TTC549 (cell line): Measurements from ENCODE around the gene TSC22D1.
"Not testable (repeated sequence)": the region's sequence is repeated elsewhere in the genome, so short reads cannot be mapped to it uniquely, and the experiment has no call there.

Experiments used
- FAIRE-seq: peaks from 2 replicates; lab custom pipeline; 2012; peaks lifted over from hg19 to GRCh38; lab: Jason Lieb, UNC

TSC22D1 gene

GRCh38 chr13:44573071-44573470, 3.1 kb downstream of the TSC22D1 start:
- no peak for FAIRE-seq

- FAIRE-seq, result no peak
These were observed 9.5 kb downstream of the TSC22D1 start for GRCh38 chr13:44566601-44567000.

GRCh38 chr13:44565881-44566280, 10.2 kb downstream of the TSC22D1 start:
- no peak for FAIRE-seq

GRCh38 chr13:44564936-44565335, 11.2 kb downstream of the TSC22D1 start:
- no peak for FAIRE-seq

GRCh38 chr13:44562853-44563252, 13.3 kb downstream of the TSC22D1 start:
- not testable (repeated sequence) for FAIRE-seq

GRCh38 chr13:44561351-44561750, 14.8 kb downstream of the TSC22D1 start:
- FAIRE-seq, result no peak

GRCh38 chr13:44557986-44558385, 18.1 kb downstream of the TSC22D1 start:
- no peak for FAIRE-seq

GRCh38 chr13:44555207-44555606, 20.9 kb downstream of the TSC22D1 start:
- FAIRE-seq, result no peak

- no peak for FAIRE-seq
These were observed 26.7 kb downstream of the TSC22D1 start for GRCh38 chr13:44549476-44549875.

GRCh38 chr13:44546164-44546563, 30.0 kb downstream of the TSC22D1 start:
- no peak for FAIRE-seq

- no peak for FAIRE-seq
These were observed 32.8 kb downstream of the TSC22D1 start for GRCh38 chr13:44543369-44543768.

GRCh38 chr13:44542361-44542760, 33.8 kb downstream of the TSC22D1 start:
- no peak for FAIRE-seq

GRCh38 chr13:44541601-44542000, 34.5 kb downstream of the TSC22D1 start:
- no peak for FAIRE-seq

GRCh38 chr13:44540761-44541434, 35.2 kb downstream of the TSC22D1 start:
- no peak for FAIRE-seq

- FAIRE-seq, result no peak
These were observed 38.9 kb downstream of the TSC22D1 start for GRCh38 chr13:44537248-44537647.

- FAIRE-seq, result no peak
These were observed 52.7 kb downstream of the TSC22D1 start for GRCh38 chr13:44523146-44524015.

GRCh38 chr13:44519642-44520041, 56.5 kb downstream of the TSC22D1 start:
- no peak for FAIRE-seq

- FAIRE-seq, result no peak
These were observed 59.4 kb downstream of the TSC22D1 start for GRCh38 chr13:44516771-44517170.

GRCh38 chr13:44514278-44514677, 61.9 kb downstream of the TSC22D1 start:
- FAIRE-seq, result no peak

GRCh38 chr13:44509853-44510252, 66.3 kb downstream of the TSC22D1 start:
- FAIRE-seq, result not testable (repeated sequence)

GRCh38 chr13:44508562-44509077, 67.5 kb downstream of the TSC22D1 start:
- FAIRE-seq, result no peak

- no peak for FAIRE-seq
These were observed 68.5 kb downstream of the TSC22D1 start for GRCh38 chr13:44507639-44508038.

GRCh38 chr13:44506719-44507118, 69.4 kb downstream of the TSC22D1 start:
- FAIRE-seq, result no peak
